ENCODE data around the gene RIMBP3B.
"Not testable (repeated sequence)": the region's sequence is repeated elsewhere in the genome, so short reads cannot be mapped to it uniquely, and the experiment has no call there.

GRCh38 chr22:21364362-21364761, 19.2 kb upstream of the RIMBP3B start:
- not testable (repeated sequence) for TF ChIP-seq POLR2A, POLR2AphosphoS5 (IDR thresholded peaks at IDR 0.05; ENCODE audit: low read depth, low read length)

Measured in GM12892 (cell line).